ENCODE measurements around the gene IMP4. TPM values are rescaled to one million over a fixed set of nuclear protein-coding genes. Genes with fewer than 3 reads are reported as not detected.

IMP4 gene
- total RNA-seq, 1 experiment from 2014 or later: 121 TPM

DNA sequence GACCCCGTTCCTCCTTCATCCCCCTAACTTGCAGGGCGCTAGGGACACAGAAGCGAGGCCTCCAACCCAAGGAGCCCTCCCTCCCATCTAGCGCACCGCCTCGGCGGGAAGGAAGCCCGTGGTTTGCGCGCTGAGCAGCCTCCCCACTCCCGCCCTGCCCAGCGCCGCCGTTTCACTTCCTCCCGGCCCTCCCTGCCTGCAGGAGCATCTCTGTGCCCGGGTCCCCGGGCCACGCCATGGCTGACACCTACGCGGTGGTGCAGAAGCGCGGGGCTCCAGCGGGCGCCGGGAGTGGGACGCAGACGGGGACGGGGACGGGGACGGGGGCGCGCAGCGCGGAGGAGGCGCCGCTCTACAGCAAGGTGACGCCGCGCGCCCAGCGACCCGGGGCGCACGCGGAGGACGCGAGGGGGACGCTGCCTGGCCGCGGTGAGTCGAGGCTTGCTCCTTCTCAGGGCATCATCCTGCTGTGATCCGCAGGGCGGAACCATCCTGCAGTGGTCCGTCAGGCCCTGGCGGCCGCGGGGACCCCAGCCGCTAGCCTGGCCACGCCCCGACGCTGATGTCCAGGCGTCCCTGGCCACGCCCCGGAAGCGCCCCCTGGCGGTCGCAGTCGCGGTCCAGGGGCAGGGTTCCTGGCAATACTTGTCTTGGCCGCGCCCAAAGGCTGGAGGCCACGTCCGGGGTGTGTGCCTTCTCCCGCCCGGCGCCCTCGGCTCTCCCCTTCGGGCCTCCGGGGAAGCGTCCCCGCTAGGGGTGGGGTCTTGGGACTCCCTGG lies 29.5 kb downstream of the IMP4 start:
- peak overlapping the region; percentile 77 for H3K9ac ChIP-seq (ENCODE audit: low read length)
- TF ChIP-seq FOSL1 (IDR thresholded peaks at IDR 0.05; ENCODE audit: low read depth) (no peak), POLR2A (IDR thresholded peaks at IDR 0.05; ENCODE audit: borderline replicate concordance, extremely low read depth, insufficient read depth, insufficient read length) (peak; percentile 85), YY1 (IDR thresholded peaks at IDR 0.05; ENCODE audit: extremely low read depth, insufficient replicate concordance, low read depth, low read length) (peak; percentile 63), ZNF274 (IDR thresholded peaks at IDR 0.05; ENCODE audit: low read depth, low read length) (no peak), POLR2AphosphoS5 (IDR thresholded peaks at IDR 0.05; ENCODE audit: low read depth, low read length) (peak; percentile 90), EZH2phosphoT487 (IDR thresholded peaks at IDR 0.05; ENCODE audit: borderline replicate concordance) (no peak), EZH2 (IDR thresholded peaks at IDR 0.05) (no peak), JUND (IDR thresholded peaks at IDR 0.05) (no peak; the same call in 1 of the 2 replicates), SP1 (IDR thresholded peaks at IDR 0.05; ENCODE audit: low read depth) (peak; percentile 76), RAD21 (IDR thresholded peaks at IDR 0.05; ENCODE audit: low read depth) (peak; percentile 42), ELF1 (IDR thresholded peaks at IDR 0.05; ENCODE audit: borderline replicate concordance, low read depth) (no peak; the same call in 1 of the 2 replicates), EGR1 (IDR thresholded peaks at IDR 0.05; ENCODE audit: low read depth) (no peak), ZFX (IDR thresholded peaks at IDR 0.05) (peak; percentile 59), CBX3 (IDR thresholded peaks at IDR 0.05; ENCODE audit: low read depth) (peak; percentile 70)
- TF ChIP-seq, protein P1, sequence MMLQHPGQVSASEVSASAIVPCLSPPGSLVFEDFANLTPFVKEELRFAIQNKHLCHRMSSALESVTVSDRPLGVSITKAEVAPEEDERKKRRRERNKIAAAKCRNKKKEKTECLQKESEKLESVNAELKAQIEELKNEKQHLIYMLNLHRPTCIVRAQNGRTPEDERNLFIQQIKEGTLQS (IDR thresholded peaks at IDR 0.05): no peak
- TF ChIP-seq, protein P2, sequence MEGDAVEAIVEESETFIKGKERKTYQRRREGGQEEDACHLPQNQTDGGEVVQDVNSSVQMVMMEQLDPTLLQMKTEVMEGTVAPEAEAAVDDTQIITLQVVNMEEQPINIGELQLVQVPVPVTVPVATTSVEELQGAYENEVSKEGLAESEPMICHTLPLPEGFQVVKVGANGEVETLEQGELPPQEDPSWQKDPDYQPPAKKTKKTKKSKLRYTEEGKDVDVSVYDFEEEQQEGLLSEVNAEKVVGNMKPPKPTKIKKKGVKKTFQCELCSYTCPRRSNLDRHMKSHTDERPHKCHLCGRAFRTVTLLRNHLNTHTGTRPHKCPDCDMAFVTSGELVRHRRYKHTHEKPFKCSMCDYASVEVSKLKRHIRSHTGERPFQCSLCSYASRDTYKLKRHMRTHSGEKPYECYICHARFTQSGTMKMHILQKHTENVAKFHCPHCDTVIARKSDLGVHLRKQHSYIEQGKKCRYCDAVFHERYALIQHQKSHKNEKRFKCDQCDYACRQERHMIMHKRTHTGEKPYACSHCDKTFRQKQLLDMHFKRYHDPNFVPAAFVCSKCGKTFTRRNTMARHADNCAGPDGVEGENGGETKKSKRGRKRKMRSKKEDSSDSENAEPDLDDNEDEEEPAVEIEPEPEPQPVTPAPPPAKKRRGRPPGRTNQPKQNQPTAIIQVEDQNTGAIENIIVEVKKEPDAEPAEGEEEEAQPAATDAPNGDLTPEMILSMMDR (IDR thresholded peaks at IDR 0.05 in 2 of 3, conservative IDR thresholded peaks at IDR 0.05 in 1 of 3; ENCODE audit: borderline replicate concordance in 1 of 3, insufficient read depth in 1 of 3, low read depth in 2 of 3, low read length in 2 of 3): peak; percentile 56 to 90 (median 69); a peak in 5 of 6 replicates
- TF ChIP-seq, protein P3, sequence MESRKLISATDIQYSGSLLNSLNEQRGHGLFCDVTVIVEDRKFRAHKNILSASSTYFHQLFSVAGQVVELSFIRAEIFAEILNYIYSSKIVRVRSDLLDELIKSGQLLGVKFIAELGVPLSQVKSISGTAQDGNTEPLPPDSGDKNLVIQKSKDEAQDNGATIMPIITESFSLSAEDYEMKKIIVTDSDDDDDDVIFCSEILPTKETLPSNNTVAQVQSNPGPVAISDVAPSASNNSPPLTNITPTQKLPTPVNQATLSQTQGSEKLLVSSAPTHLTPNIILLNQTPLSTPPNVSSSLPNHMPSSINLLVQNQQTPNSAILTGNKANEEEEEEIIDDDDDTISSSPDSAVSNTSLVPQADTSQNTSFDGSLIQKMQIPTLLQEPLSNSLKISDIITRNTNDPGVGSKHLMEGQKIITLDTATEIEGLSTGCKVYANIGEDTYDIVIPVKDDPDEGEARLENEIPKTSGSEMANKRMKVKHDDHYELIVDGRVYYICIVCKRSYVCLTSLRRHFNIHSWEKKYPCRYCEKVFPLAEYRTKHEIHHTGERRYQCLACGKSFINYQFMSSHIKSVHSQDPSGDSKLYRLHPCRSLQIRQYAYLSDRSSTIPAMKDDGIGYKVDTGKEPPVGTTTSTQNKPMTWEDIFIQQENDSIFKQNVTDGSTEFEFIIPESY (IDR thresholded peaks at IDR 0.05; ENCODE audit: extremely low read depth, insufficient replicate concordance, low read length): no peak
- TF ChIP-seq, protein P4, sequence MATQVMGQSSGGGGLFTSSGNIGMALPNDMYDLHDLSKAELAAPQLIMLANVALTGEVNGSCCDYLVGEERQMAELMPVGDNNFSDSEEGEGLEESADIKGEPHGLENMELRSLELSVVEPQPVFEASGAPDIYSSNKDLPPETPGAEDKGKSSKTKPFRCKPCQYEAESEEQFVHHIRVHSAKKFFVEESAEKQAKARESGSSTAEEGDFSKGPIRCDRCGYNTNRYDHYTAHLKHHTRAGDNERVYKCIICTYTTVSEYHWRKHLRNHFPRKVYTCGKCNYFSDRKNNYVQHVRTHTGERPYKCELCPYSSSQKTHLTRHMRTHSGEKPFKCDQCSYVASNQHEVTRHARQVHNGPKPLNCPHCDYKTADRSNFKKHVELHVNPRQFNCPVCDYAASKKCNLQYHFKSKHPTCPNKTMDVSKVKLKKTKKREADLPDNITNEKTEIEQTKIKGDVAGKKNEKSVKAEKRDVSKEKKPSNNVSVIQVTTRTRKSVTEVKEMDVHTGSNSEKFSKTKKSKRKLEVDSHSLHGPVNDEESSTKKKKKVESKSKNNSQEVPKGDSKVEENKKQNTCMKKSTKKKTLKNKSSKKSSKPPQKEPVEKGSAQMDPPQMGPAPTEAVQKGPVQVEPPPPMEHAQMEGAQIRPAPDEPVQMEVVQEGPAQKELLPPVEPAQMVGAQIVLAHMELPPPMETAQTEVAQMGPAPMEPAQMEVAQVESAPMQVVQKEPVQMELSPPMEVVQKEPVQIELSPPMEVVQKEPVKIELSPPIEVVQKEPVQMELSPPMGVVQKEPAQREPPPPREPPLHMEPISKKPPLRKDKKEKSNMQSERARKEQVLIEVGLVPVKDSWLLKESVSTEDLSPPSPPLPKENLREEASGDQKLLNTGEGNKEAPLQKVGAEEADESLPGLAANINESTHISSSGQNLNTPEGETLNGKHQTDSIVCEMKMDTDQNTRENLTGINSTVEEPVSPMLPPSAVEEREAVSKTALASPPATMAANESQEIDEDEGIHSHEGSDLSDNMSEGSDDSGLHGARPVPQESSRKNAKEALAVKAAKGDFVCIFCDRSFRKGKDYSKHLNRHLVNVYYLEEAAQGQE (IDR thresholded peaks at IDR 0.05; ENCODE audit: low read depth): no peak

More for the DNA sequence above, 29.5 kb downstream of the IMP4 start:
- H3K27me3 ChIP-seq (ENCODE audit: insufficient read depth, low read length): no peaks in the 10 kb centered on the region
- H3K4me1 ChIP-seq (ENCODE audit: control insufficient read depth in 1 of 2, insufficient read depth in 2 of 2, low read length in 2 of 2): peaks cover 17 to 32% of the 10 kb centered on the region in 2 experiments; a peak in 3 of 4 replicates
- intact Hi-C loops (cut with micrococcal nuclease): loop anchor here (5.0 kb wide), 1 partner anchor 40 kb away; no protein-coding TSS in a partner anchor
- RAD21 ChIA-PET (ENCODE audit: low non-redundant PET in 1 of 2, low total read pairs in 2 of 2, uncharacterized antibody in 2 of 2, unreplicated experiment in 2 of 2): interaction anchor here in 1 of 2 experiments (0.6 kb wide), 1 partner anchor 22 kb away, joined by 4 read pairs; no protein-coding TSS in a partner anchor
- BruUV-seq (replicated peaks): no TSS peak
- CTCF ChIA-PET: interaction anchor here (1.0 to 2.6 kb wide), 5 partner anchors 12 to 216 kb away, joined by 3 to 12 read pairs (median 3); partner anchors contain the start of genes IMP4 and PTPN18
- no peaks in the 10 kb centered on the region for H3K9me3 ChIP-seq (ENCODE audit: control insufficient read depth in 1 of 2, insufficient read depth in 1 of 2, low read depth in 1 of 2, low read length in 2 of 2)
- H3K4me3 ChIP-seq (replicated peaks in 1 of 2; ENCODE audit: low read depth in 1 of 2, low read length in 2 of 2): peak overlapping the region; percentile 75 to 82
- H3K4me2 ChIP-seq (ENCODE audit: low read length): peak overlapping the region; percentile 90
- ATAC-seq: peak; percentile 93
- H3K27ac ChIP-seq (ENCODE audit: low read depth, low read length): peak overlapping the region; percentile 80
- DNase-seq (ENCODE audit: low read depth, low spot score): peak; percentile 60
- H3K9me2 ChIP-seq (ENCODE audit: insufficient read depth): no peaks in the 10 kb centered on the region
- no peak overlapping the region for H2AFZ ChIP-seq (ENCODE audit: low read depth, low read length, poor library complexity, severe bottlenecking)
- POLR2A ChIA-PET: interaction anchor here (1.0 kb wide), 1 partner anchor 35 kb away, joined by 3 read pairs; no protein-coding TSS in a partner anchor
- H3K36me3 ChIP-seq (ENCODE audit: control insufficient read depth in 1 of 2, insufficient read depth in 2 of 2, low read length in 2 of 2): peaks cover 0 to 6% of the 10 kb centered on the region in 2 experiments; a peak in 2 of 4 replicates
- H4K20me1 ChIP-seq (ENCODE audit: insufficient read depth): no peaks in the 10 kb centered on the region
- H3K79me2 ChIP-seq (ENCODE audit: insufficient read depth, low read length): 0 out of 2 replicates have a peak, but pooled peaks cover 7% of the 10 kb centered on the region

All from HCT116 (cell line).